Endothelial cell (in vitro differentiated cells): ENCODE results near the gene ARID3C. TPM values are rescaled to one million over a fixed set of nuclear protein-coding genes. Genes with fewer than 3 reads are reported as not detected.

Experiments used
- DNase-seq: peaks from one replicate; pipeline ENCODE4 v3.0.0; 2021; ENCODE audit warnings: low spot score
- H3K27ac Mint-ChIP-seq: one replicate; pipeline ENCODE4 v1.8.0; 2021; ENCODE audit warnings: mixed read lengths, inconsistent platforms; ENCODE audit not compliant: unreplicated experiment
- H3K27me3 Mint-ChIP-seq: one replicate; pipeline ENCODE4 v1.8.0; 2021; ENCODE audit warnings: mild to moderate bottlenecking, moderate library complexity, mixed read lengths, inconsistent platforms; ENCODE audit not compliant: unreplicated experiment
- H3K36me3 Mint-ChIP-seq: one replicate; pipeline ENCODE4 v1.8.0; 2021; ENCODE audit warnings: mild to moderate bottlenecking, low read depth, mixed read lengths, inconsistent platforms; ENCODE audit not compliant: unreplicated experiment
- H3K4me1 Mint-ChIP-seq: one replicate; pipeline ENCODE4 v1.8.0; 2021; ENCODE audit warnings: mild to moderate bottlenecking, mixed read lengths, inconsistent platforms; ENCODE audit not compliant: unreplicated experiment
- H3K4me3 Mint-ChIP-seq: one replicate; pipeline ENCODE4 v1.8.0; 2021; ENCODE audit warnings: mild to moderate bottlenecking, mixed read lengths, inconsistent platforms; ENCODE audit not compliant: unreplicated experiment
- H3K9me3 Mint-ChIP-seq: one replicate; pipeline ENCODE4 v1.8.0; 2021; ENCODE audit warnings: mixed read lengths, inconsistent platforms; ENCODE audit not compliant: unreplicated experiment
- total RNA-seq: library from RNA; stranded (reverse); fragmentation: NEBNext Ultra II Directional; extraction: Animal tissue kit (Norgen Biotek cat#: 25700); gene quantifications from one replicate; pipeline ENCODE4 v1.2.1, GENCODE V29; 2021; ENCODE audit not compliant: unreplicated experiment
- TF ChIP-seq, protein P1 (sequence below): fragments of 200-600 bp; sonication (generic); IDR thresholded peaks from one replicate; pipeline ENCODE4 v1.5.0; 2021; ENCODE audit warnings: antibody characterized with exemption; ENCODE audit not compliant: unreplicated experiment

Gene ARID3C
- total RNA-seq, 1 donor from 2014 or later: not detected

- Mint-ChIP-seq H3K9me3 (no peaks in the 10 kb centered on the region), H3K27ac (no peak overlapping the region), H3K27me3 (peaks cover 23% of the 10 kb centered on the region), H3K4me3 (no peak overlapping the region), H3K36me3 (peaks cover 6% of the 10 kb centered on the region), H3K4me1 (peaks cover 30% of the 10 kb centered on the region)
- TF ChIP-seq, protein P1, sequence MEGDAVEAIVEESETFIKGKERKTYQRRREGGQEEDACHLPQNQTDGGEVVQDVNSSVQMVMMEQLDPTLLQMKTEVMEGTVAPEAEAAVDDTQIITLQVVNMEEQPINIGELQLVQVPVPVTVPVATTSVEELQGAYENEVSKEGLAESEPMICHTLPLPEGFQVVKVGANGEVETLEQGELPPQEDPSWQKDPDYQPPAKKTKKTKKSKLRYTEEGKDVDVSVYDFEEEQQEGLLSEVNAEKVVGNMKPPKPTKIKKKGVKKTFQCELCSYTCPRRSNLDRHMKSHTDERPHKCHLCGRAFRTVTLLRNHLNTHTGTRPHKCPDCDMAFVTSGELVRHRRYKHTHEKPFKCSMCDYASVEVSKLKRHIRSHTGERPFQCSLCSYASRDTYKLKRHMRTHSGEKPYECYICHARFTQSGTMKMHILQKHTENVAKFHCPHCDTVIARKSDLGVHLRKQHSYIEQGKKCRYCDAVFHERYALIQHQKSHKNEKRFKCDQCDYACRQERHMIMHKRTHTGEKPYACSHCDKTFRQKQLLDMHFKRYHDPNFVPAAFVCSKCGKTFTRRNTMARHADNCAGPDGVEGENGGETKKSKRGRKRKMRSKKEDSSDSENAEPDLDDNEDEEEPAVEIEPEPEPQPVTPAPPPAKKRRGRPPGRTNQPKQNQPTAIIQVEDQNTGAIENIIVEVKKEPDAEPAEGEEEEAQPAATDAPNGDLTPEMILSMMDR: no peak
- no peak for DNase-seq
Measured at GRCh38 chr9:34571481-34571810, 57.4 kb downstream of the ARID3C start.

Other genes with a start within 250 kb of the ARID3C start
- 55.3 TPM for gene FAM219A, start 170.5 kb downstream of the ARID3C start, total RNA-seq
- gene DNAI1, start 170.3 kb downstream of the ARID3C start, total RNA-seq: 0.74 TPM
- 4.1 TPM for gene ENHO, start 106.1 kb downstream of the ARID3C start, total RNA-seq
- gene CNTFR, start 39.3 kb downstream of the ARID3C start, total RNA-seq: 3.1 TPM
- gene RPP25L, start 17.0 kb downstream of the ARID3C start, total RNA-seq: 12.9 TPM
- 81.5 TPM for gene DCTN3, start 8.6 kb downstream of the ARID3C start, total RNA-seq
- gene SIGMAR1, start 8.7 kb upstream of the ARID3C start, total RNA-seq: 25.9 TPM
- gene GALT, start 17.6 kb upstream of the ARID3C start, total RNA-seq: 53.1 TPM
- 61.4 TPM for gene IL11RA, start 23.1 kb upstream of the ARID3C start, total RNA-seq
- not detected for gene CCL27, start 33.6 kb upstream of the ARID3C start, total RNA-seq
- not detected for gene CCL19, start 62.2 kb upstream of the ARID3C start, total RNA-seq
- gene CCL21, start 81.1 kb upstream of the ARID3C start, total RNA-seq: not detected